Adrenal gland (tissue), 5 donors: Measurements from ENCODE around the gene TNRC6B.

ENCODE experiments used
- POLR2A ChIP-seq, 2 donors: fragments of 450-650 bp; IDR thresholded peaks; one replicate each; pipeline ENCODE4 v1.6.1; 2017; ENCODE audit warnings: antibody characterized with exemption in 2 of 2, mild to moderate bottlenecking in 2 of 2, moderate library complexity in 1 of 2
- TF ChIP-seq, protein P1 (sequence below), 6 experiments: fragments of 450-650 bp in 4 of 6; fragments of 200-600 bp in 2 of 6; sonication (generic) in 1 of 6; IDR thresholded peaks; 1 replicate in 5 of 6; 2 replicates in 1 of 6; pipeline versions ENCODE4 v1.5.1 to v1.8.0; 2016 to 2021; ENCODE audit warnings: antibody characterized with exemption in 6 of 6, mild to moderate bottlenecking in 2 of 6, moderate library complexity in 1 of 6
- donor health status: DM: no; HTN: no; CAD: no.

DNA sequence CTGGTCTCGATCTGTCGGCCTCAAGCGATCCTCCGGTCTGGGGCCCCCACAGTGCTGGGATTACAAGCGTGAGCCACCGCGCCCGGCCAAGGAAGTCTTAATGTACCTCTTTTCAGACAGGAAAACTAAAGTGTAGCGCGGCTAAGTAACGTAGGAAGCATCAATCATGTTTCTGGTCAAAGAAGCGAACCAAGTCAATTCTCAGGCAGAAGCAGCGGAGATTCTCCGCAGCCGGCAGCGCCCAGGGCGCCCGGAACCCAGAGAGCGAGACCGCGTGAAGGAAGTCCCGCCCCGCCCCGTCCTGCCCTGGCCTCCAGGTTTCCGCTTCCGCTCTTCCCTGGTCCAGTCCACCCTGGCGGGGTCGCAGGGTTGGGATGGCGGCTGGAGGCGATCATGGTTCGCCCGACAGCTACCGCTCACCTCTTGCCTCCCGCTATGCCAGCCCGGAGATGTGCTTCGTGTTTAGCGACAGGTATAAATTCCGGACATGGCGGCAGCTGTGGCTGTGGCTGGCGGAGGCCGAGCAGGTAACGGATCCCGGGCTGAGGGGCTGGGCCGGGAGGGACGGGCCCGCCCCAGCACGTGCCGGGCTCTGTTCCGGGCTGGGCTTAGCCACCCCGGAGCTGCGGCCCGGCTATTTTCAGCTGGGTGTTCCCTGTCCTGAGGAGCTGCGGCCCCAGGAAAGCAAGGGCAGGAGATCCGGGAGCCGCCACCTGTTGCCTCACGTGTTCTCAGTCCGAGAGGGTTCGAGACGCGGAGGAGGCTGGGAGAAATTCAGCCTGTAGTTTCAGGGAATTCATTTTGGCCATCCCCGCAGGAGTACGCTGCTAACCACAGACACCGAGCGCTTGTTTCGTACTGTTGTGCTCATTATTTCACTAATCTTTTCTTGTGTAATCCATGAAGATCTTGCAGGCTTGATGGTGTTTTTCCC, 168.7 kb downstream of the TNRC6B start, which contains the start of gene ADSL:
- TF ChIP-seq, protein P1, sequence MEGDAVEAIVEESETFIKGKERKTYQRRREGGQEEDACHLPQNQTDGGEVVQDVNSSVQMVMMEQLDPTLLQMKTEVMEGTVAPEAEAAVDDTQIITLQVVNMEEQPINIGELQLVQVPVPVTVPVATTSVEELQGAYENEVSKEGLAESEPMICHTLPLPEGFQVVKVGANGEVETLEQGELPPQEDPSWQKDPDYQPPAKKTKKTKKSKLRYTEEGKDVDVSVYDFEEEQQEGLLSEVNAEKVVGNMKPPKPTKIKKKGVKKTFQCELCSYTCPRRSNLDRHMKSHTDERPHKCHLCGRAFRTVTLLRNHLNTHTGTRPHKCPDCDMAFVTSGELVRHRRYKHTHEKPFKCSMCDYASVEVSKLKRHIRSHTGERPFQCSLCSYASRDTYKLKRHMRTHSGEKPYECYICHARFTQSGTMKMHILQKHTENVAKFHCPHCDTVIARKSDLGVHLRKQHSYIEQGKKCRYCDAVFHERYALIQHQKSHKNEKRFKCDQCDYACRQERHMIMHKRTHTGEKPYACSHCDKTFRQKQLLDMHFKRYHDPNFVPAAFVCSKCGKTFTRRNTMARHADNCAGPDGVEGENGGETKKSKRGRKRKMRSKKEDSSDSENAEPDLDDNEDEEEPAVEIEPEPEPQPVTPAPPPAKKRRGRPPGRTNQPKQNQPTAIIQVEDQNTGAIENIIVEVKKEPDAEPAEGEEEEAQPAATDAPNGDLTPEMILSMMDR (IDR thresholded peaks at IDR 0.05) = peak in 2 of 6 experiments; percentile 6 to 30
- peak; percentile 87 for TF ChIP-seq POLR2A (IDR thresholded peaks at IDR 0.05)
